T-helper 2 cell treated with Interferon-gamma antibody and Interleukin-4, amounts not matched to agents 100 ng/mL and 5 ng/mL, for 36 hours (primary cell): ENCODE results near the gene FAM234B. TPM values are rescaled to one million over a fixed set of nuclear protein-coding genes. Genes with fewer than 3 reads are reported as not detected.
"Not testable (repeated sequence)": the region's sequence is repeated elsewhere in the genome, so short reads cannot be mapped to it uniquely, and the experiment has no call there.

Experiments used
- intact Hi-C: fragments of 100-400 bp; cut with micrococcal nuclease; formaldehyde crosslinking; loops from one replicate; pipeline ENCODE4 v1.15.1; 2023
- total RNA-seq: library from RNA; stranded (reverse); gene quantifications from 2 replicates; pipeline ENCODE4 v1.2.3, GENCODE V29; 2022

The FAM234B gene
- total RNA-seq, 1 donor from 2014 or later = 3.5 TPM

GRCh38 chr12:13053617-13054016 is 9.4 kb downstream of the FAM234B start:
- intact Hi-C loops = not testable (repeated sequence)

- intact Hi-C loops = no loop called here
Measured at GRCh38 chr12:13060581-13060980, 16.4 kb downstream of the FAM234B start.

GRCh38 chr12:13061377-13061776 is 17.2 kb downstream of the FAM234B start:
- intact Hi-C loops = no loop called here

GRCh38 chr12:13062669-13063068 is 18.5 kb downstream of the FAM234B start:
- intact Hi-C loops = no loop called here

- intact Hi-C loops = no loop called here
Measured at GRCh38 chr12:13066014-13066413, 21.8 kb downstream of the FAM234B start.

GRCh38 chr12:13066459-13066858 is 22.3 kb downstream of the FAM234B start:
- intact Hi-C loops = no loop called here

- intact Hi-C loops = no loop called here
Measured at GRCh38 chr12:13067322-13067721, 23.1 kb downstream of the FAM234B start.

- intact Hi-C loops = no loop called here
Measured at GRCh38 chr12:13069380-13069779, 25.2 kb downstream of the FAM234B start.

- intact Hi-C loops = no loop called here
Measured at GRCh38 chr12:13071305-13072280, 27.4 kb downstream of the FAM234B start.

- intact Hi-C loops = no loop called here
Measured at GRCh38 chr12:13073173-13073572, 29.0 kb downstream of the FAM234B start.

- intact Hi-C loops = no loop called here
Measured at GRCh38 chr12:13074396-13075117, 30.4 kb downstream of the FAM234B start.

GRCh38 chr12:13075118-13075480 is 30.9 kb downstream of the FAM234B start:
- intact Hi-C loops = no loop called here

GRCh38 chr12:13075786-13076570 is 31.8 kb downstream of the FAM234B start:
- intact Hi-C loops = no loop called here

- intact Hi-C loops = no loop called here
Measured at GRCh38 chr12:13079440-13079906, 35.3 kb downstream of the FAM234B start.

- intact Hi-C loops = no loop called here
Measured at GRCh38 chr12:13080266-13080665, 36.1 kb downstream of the FAM234B start.

- intact Hi-C loops = no loop called here
Measured at GRCh38 chr12:13082861-13083260, 38.7 kb downstream of the FAM234B start.

GRCh38 chr12:13083638-13084037 is 39.5 kb downstream of the FAM234B start:
- intact Hi-C loops = not testable (repeated sequence)

GRCh38 chr12:13084898-13085640 is 40.9 kb downstream of the FAM234B start:
- intact Hi-C loops = no loop called here

GRCh38 chr12:13085968-13086686 is 41.9 kb downstream of the FAM234B start:
- intact Hi-C loops = no loop called here

GRCh38 chr12:13087766-13088165 is 43.6 kb downstream of the FAM234B start:
- intact Hi-C loops = no loop called here
